Right ventricle myocardium inferior (tissue), 1 donor: ENCODE results near the gene TJP2. TPM values are rescaled to one million over a fixed set of nuclear protein-coding genes. Genes with fewer than 3 reads are reported as not detected.

Source experiments
- ATAC-seq: fragments of 200-7000 bp; cut with Tn5 transposase; one replicate; pipeline ENCODE4 v1.9.1; 2020; ENCODE audit warnings: mild to moderate bottlenecking, moderate library complexity
- DNase-seq: peaks from one replicate; pipeline ENCODE4 v3.0.0; 2021; ENCODE audit errors: missing footprints
- intact Hi-C: fragments of 100-400 bp; cut with DNase I; formaldehyde crosslinking; loops from one replicate; pipeline ENCODE4 v1.11.0; 2022
- total RNA-seq: library from RNA; stranded (reverse); fragmentation: NEBNext Ultra II Directional; extraction: Animal tissue kit (Norgen Biotek cat#: 25700); gene quantifications from one replicate; pipeline ENCODE4 v1.2.1, GENCODE V29; 2021
- donor health status: DM: no; HTN: yes; CAD: no; lungs with severe emphysema.

TJP2 gene
- total RNA-seq, 1 donor from 2014 or later: 110 TPM

DNA sequence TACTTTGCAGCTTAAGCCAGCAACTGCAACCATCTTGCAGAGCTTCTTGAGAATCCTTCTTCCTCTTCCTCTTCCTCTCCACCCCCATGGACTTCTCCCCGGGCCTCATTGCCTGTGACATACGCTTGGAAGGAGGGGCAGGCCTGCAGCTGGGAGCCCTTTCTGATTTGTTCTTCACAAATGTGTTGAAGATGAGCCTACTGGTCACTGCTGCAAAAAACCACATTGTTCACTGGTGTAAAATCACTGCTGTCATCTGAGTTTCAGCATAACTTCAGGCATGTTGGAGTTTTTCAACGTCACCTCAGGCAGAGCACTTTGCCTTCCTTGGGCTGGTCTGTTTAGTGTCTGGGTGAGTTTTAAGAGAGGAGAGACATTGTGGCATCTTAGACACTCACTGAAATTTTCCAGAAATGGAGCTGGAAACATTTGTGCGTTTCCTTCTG is 7.9 kb downstream of the TJP2 start:
- intact Hi-C loops: no loop called here
- DNase-seq: no peak
- no peak for ATAC-seq

DNA sequence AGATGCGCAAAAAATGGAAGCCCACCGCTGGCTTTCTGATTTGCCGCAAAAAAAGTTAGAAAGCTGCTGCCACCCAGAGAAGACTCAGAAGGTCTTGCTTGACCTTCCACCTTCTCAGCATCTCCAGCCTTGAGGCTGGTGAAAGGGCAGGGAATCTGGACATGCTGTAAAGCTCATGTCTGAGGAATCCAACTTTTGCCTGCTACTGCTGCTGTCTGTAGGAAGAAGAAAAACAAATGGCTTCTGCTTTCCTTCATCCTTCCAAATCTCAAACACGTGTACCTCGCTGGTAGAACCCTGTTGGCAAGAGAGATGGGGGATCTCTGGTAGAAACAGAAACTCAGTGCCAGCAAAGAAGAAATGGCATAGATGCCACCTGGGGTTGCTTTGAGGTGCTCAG is 10.2 kb downstream of the TJP2 start:
- no peak for DNase-seq
- no peak for ATAC-seq
- intact Hi-C loops: loop anchor here (2.0 kb wide), 1 partner anchor 55 kb away; no protein-coding TSS in a partner anchor

DNA sequence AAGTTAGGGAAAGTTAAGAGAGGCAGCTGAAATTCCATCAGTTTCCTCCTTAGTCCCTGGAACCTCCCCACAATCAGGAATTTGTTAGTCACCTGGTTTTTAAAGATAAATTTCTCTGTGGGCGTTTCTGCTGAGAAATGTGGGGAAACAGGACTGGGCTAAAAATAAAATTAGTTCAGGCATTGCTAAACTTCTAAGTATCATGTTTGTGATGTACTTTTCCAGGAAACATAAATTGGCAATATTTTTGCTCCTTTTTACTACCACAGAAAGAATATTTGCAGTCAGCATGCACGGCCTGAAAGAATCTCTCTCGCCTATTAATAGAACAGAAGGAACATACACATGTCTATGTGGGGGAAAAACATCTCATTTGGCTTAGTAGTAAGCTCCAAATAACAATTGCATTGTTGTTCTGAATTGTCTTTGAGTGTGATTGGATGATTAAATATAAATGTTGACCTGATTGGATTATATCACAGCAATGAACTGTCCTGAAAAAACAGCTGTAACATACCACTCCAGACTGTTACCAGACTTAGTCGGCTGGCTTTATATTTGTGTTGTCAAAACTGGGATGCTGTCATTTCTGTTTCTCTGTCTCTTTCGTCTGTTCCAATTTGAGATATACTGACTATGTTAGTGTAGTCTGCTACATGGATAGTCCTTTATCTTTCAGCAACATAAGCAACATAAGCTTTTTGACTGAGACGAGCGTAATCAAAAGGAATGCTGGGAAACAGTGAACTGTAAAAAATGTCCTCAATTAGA is 12.9 kb downstream of the TJP2 start:
- intact Hi-C loops: no loop called here
- ATAC-seq (peak; percentile 61), DNase-seq (no peak)

DNA sequence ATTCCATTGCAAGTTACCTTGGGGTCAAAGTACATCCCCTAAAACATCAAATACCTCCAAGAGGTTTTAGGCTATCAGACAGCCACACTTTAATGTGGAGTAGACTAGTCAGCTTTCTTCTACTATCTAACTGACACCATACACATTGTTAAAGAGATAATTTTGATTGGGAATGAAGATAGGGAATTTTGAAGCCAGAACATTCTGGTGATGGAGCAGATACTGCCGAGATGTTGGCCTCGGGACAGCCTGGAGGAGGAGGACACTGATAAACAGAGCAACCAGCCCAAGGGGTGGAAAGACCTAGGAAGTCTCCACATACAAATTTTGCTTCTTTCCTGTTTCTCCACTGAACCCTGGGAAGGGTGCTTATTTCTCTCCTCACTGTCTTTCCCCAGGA is 14.9 kb downstream of the TJP2 start:
- intact Hi-C loops: no loop called here
- ATAC-seq (no peak), DNase-seq (no peak)

- DNase-seq (no peak), ATAC-seq (no peak)
- intact Hi-C loops: no loop called here
Measured at GRCh38 chr9:69190086-69190862, 16.2 kb downstream of the TJP2 start.

GRCh38 chr9:69190863-69191181 is 16.7 kb downstream of the TJP2 start:
- intact Hi-C loops: no loop called here
- no peak for ATAC-seq
- no peak for DNase-seq

GRCh38 chr9:69191231-69191630 is 17.2 kb downstream of the TJP2 start:
- intact Hi-C loops: no loop called here
- ATAC-seq (no peak), DNase-seq (no peak)

DNA sequence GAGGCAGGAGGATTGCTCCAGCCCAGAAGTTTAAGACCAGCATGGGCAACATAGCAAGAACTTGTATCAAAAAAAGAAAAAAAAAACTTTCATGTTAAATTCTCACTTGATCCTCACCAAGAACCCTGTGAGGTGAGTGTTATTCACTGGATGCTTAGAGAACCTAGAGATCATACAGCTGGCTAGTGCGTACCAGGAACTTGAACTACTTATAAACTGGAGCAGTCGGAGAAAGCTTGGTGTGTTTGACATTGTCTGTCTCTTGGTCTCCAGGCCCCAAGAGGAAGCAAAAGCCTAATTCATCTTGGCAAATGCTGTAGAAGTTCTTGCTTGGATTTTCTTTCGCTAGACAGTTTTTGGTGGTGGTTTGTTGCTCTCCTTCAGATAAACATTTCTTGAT is 18.1 kb downstream of the TJP2 start:
- no peak for ATAC-seq
- DNase-seq: no peak
- intact Hi-C loops: no loop called here

GRCh38 chr9:69193685-69194032 is 19.6 kb downstream of the TJP2 start:
- intact Hi-C loops: loop anchor here (1.0 kb wide), 1 partner anchor 139 kb away; no protein-coding TSS in a partner anchor
- DNase-seq (no peak), ATAC-seq (no peak)

- DNase-seq: no peak
- intact Hi-C loops: no loop called here
- ATAC-seq: no peak
Measured at GRCh38 chr9:69194702-69195418, 20.8 kb downstream of the TJP2 start.

DNA sequence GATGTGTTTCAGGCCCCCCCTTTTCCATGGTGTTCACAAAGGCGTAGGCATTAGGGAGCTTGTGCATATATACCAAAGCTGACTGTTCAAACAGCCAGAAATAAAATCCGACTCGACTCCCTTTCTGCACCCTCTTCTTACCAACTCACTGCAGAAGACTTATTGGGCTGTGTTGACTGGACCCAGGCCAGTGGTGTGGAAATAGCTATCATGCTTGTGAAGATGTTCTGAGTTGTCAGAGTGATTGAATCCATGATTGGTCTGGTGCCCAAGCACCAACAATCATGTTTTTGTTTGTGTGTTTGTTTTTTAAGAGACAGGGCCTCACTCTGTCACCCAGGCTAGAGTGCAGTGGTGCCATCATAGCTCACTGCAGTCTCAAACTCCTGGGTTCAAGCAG is 21.6 kb downstream of the TJP2 start:
- DNase-seq (no peak), ATAC-seq (no peak)
- intact Hi-C loops: no loop called here

- no peak for DNase-seq
- ATAC-seq: peak; percentile 61
Measured at GRCh38 chr9:69197687-69198086, 23.6 kb downstream of the TJP2 start.

GRCh38 chr9:69198521-69199220 is 24.6 kb downstream of the TJP2 start:
- intact Hi-C loops: no loop called here
- no peak for ATAC-seq

More at GRCh38 chr9:69197687-69198086, 23.6 kb downstream of the TJP2 start:
- intact Hi-C loops: no loop called here

DNA sequence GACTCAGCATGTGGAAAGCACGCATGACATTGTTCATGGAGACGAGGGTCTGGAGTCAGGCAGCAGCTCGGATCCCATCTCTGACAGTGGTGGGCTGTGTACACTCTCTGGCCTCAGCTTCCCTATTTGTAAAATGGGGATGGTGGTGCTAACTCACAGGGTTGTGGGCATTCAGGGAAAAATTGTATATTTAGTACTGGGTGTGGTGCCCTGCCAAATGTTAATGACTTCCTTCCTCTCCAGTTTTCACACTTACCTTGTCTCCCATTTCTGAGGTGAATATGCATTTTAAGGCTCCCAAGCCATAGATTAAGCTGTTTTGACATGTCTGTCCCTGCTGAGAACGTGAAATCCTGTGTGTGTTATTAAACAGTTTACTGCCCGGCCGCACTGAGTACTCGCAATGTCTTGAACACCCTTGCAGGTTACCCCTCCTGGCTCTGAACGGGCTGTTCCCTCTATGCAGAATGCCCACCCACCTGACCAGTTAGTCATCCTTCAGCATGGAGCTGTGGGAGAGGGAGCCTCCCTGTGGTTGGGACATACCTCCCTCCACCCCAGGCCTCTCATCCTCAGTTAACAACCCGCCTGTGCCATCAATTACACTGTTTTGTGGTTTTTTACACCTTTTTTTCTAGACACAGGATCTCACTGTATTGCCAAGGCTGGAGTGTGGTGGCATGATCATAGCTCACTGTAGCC is 25.8 kb downstream of the TJP2 start:
- ATAC-seq (no peak), DNase-seq (no peak)
- intact Hi-C loops: no loop called here

More at GRCh38 chr9:69198521-69199220, 24.6 kb downstream of the TJP2 start:
- DNase-seq: no peak

- intact Hi-C loops: no loop called here
- no peak for ATAC-seq
- DNase-seq: no peak
Measured at GRCh38 chr9:69202556-69202955, 28.5 kb downstream of the TJP2 start.

DNA sequence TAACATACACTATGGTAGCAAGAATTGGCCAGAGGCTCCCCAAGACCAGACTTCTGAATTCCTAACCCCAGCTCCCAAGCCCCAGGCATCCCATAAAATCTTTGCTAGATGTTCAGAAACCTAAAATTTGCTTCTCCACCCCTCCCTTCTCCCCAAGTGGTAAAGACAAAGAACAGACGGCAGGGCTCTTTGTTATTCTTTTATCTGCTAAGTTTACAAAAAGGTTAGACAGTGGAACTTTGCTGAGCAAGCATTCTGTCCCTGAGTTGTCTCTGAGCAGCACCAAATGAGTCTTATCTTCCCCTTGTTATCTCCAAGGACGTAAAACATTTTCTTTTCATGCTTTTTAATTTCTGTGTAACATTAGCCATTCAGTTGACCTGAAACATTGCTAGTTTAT is 30.2 kb downstream of the TJP2 start:
- ATAC-seq: no peak
- DNase-seq: no peak
- intact Hi-C loops: no loop called here

DNA sequence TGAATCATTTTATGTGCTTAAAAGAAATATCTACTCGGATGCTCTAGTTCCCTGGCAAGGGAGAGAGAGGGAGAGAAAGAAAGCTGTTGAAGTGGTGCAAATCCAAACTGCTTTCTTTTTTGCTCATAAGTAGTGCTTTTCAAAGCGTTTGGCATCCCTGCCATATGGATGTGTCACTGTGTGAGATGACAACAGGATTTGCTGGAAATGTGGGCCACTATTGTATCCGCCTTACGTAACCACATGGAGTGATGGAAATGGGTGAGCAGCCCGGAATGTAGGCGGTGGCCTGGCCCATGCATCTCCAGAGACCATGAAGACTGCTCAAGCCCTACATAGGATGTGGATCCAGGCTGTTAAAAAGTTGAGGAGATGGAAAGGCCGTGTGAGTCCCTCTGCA is 30.8 kb downstream of the TJP2 start:
- no peak for DNase-seq
- intact Hi-C loops: no loop called here
- ATAC-seq: peak; percentile 68

GRCh38 chr9:69206047-69206446 is 32.0 kb downstream of the TJP2 start:
- no peak for DNase-seq
- intact Hi-C loops: no loop called here
- no peak for ATAC-seq

GRCh38 chr9:69207503-69207902 is 33.4 kb downstream of the TJP2 start:
- ATAC-seq (peak; percentile 63), DNase-seq (no peak)
- intact Hi-C loops: no loop called here
